ENCODE data around the gene RHOG.

The RHOG gene

DNA sequence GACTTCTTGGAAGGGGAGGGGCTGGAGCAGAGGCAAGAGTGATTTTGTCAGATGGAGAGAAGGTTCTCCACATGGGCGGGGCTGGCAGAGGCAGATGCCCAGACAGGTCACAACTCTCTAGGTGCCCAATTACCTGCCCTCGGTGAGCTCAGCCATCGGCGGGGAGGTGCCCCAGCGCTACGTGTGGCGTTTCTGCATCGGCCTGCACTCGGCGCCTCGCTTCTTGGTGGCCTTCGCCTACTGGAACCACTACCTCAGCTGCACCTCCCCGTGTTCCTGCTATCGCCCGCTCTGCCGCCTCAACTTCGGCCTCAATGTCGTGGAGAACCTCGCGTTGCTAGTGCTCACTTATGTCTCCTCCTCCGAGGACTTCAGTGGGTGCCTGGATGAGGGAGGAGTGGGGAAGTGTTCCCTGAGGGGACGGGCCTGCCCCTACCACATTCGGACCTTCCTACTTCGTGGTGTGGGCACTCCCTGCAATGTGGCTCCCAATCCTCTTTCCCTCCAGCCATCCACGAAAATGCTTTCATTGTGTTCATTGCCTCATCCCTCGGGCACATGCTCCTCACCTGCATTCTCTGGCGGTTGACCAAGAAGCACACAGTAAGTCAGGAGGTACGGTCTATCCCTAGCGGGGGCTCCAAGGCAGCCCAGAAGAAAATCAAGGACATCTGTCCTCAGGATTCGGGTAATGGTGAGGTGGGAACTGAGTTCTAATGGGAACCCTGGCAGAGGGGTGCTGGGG is 16.8 kb downstream of the RHOG start:
- Histone ChIP-seq H3K4me1 (ENCODE audit: control extremely low read depth in 1 of 4, control insufficient read depth in 4 of 4, insufficient read depth in 4 of 4, low read length in 3 of 4) (peaks cover 0 to 13% (median 6%) of the 10 kb centered on the region in 4 experiments), H3K36me3 (ENCODE audit: control insufficient read depth in 4 of 4, insufficient read depth in 4 of 4, low read length in 3 of 4) (peaks cover 11 to 55% (median 29%) of the 10 kb centered on the region in 4 experiments), H3K4me3 (ENCODE audit: control insufficient read depth in 1 of 7, extremely low read depth in 1 of 7, insufficient read depth in 4 of 7, low read depth in 2 of 7, low read length in 6 of 7) (no peak overlapping the region), H3K27ac (ENCODE audit: insufficient read depth in 1 of 2, low read depth in 1 of 2, low read length in 2 of 2, poor library complexity in 1 of 2, severe bottlenecking in 2 of 2) (no peak overlapping the region), H3K9me3 (ENCODE audit: control extremely low read depth in 1 of 5, control insufficient read depth in 4 of 5, insufficient read depth in 2 of 5, low read depth in 1 of 5, low read length in 4 of 5) (no peaks in the 10 kb centered on the region), H3K27me3 (replicated peaks in 2 of 5; ENCODE audit: control insufficient read depth in 4 of 5, insufficient read depth in 5 of 5, low read length in 4 of 5) (no peaks in the 10 kb centered on the region)
- DNase-seq, result no peak
- 98% methylated on average over 26 of the region's 30 CpGs for WGBS (ENCODE audit: insufficient coverage)
- ChIA-PET POLR2A (no interaction called here), CTCF (interaction anchor here (1.4 to 11.9 kb wide), 6 partner anchors 13 to 249 kb away, joined by 4 to 266 read pairs (median 10); partner anchors contain the start of genes PGAP2 and RHOG)

DNA sequence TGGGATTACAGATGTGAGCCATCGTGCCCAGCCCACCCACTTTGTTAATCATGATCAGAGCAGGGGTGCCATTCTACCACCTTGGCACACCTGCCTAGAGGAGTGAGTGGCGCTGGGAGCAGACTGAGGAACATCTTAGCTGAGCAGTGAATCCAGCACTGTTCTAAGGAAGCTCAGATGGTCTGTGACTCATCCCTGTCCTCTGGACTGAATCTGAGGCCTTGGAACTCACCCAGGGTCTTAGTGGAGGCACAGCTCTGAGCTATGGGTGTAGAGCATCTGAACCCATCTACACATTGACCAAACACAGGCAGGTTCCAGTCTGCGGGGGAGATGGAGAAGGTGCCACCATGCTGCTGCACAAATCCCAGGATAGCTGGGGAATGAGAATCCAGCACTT is 17.5 kb downstream of the RHOG start:
- POLR2A ChIA-PET, result no interaction called here

GRCh38 chr11:3822312-3822711 is 18.4 kb downstream of the RHOG start:
- Histone ChIP-seq H3K4me1 (ENCODE audit: control extremely low read depth in 1 of 4, control insufficient read depth in 4 of 4, insufficient read depth in 4 of 4, low read length in 3 of 4) (peaks cover 0 to 16% (median 8%) of the 10 kb centered on the region in 4 experiments), H3K27ac (ENCODE audit: insufficient read depth in 1 of 2, low read depth in 1 of 2, low read length in 2 of 2, poor library complexity in 1 of 2, severe bottlenecking in 2 of 2) (no peak overlapping the region), H3K27me3 (replicated peaks in 2 of 5; ENCODE audit: control insufficient read depth in 4 of 5, insufficient read depth in 5 of 5, low read length in 4 of 5) (no peaks in the 10 kb centered on the region), H3K9me3 (ENCODE audit: control extremely low read depth in 1 of 5, control insufficient read depth in 4 of 5, insufficient read depth in 2 of 5, low read depth in 1 of 5, low read length in 4 of 5) (no peaks in the 10 kb centered on the region), H3K36me3 (ENCODE audit: control insufficient read depth in 4 of 4, insufficient read depth in 4 of 4, low read length in 3 of 4) (peaks cover 3 to 44% (median 20%) of the 10 kb centered on the region in 4 experiments), H3K4me3 (ENCODE audit: control insufficient read depth in 1 of 7, extremely low read depth in 1 of 7, insufficient read depth in 4 of 7, low read depth in 2 of 7, low read length in 6 of 7) (no peak overlapping the region)
- WGBS (ENCODE audit: insufficient coverage), result 95% methylated on average over 6 of the region's 7 CpGs
- POLR2A ChIA-PET, result no interaction called here
- no peak for DNase-seq
- CTCF ChIA-PET, result interaction anchor here (0.6 to 11.9 kb wide), 8 partner anchors 12 to 251 kb away, joined by 3 to 266 read pairs (median 6); partner anchors contain the start of genes PGAP2 and RHOG

More for the DNA sequence above, 17.5 kb downstream of the RHOG start:
- Histone ChIP-seq H3K4me1 (ENCODE audit: control extremely low read depth in 1 of 4, control insufficient read depth in 4 of 4, insufficient read depth in 4 of 4, low read length in 3 of 4) (peaks cover 0 to 13% (median 6%) of the 10 kb centered on the region in 4 experiments), H3K4me3 (ENCODE audit: control insufficient read depth in 1 of 7, extremely low read depth in 1 of 7, insufficient read depth in 4 of 7, low read depth in 2 of 7, low read length in 6 of 7) (no peak overlapping the region), H3K27me3 (replicated peaks in 2 of 5; ENCODE audit: control insufficient read depth in 4 of 5, insufficient read depth in 5 of 5, low read length in 4 of 5) (no peaks in the 10 kb centered on the region), H3K9me3 (ENCODE audit: control extremely low read depth in 1 of 5, control insufficient read depth in 4 of 5, insufficient read depth in 2 of 5, low read depth in 1 of 5, low read length in 4 of 5) (no peaks in the 10 kb centered on the region), H3K36me3 (ENCODE audit: control insufficient read depth in 4 of 4, insufficient read depth in 4 of 4, low read length in 3 of 4) (peaks cover 11 to 51% (median 28%) of the 10 kb centered on the region in 4 experiments), H3K27ac (ENCODE audit: insufficient read depth in 1 of 2, low read depth in 1 of 2, low read length in 2 of 2, poor library complexity in 1 of 2, severe bottlenecking in 2 of 2) (no peak overlapping the region)
- WGBS (ENCODE audit: insufficient coverage), result 100% methylated on average over 2 of the region's 3 CpGs
- CTCF ChIA-PET, result interaction anchor here (0.9 to 11.9 kb wide), 8 partner anchors 13 to 250 kb away, joined by 3 to 266 read pairs (median 6); partner anchors contain the start of genes PGAP2 and RHOG
- DNase-seq, result no peak

- no peak overlapping the region for H3K27ac ChIP-seq (ENCODE audit: insufficient read depth in 1 of 2, low read depth in 1 of 2, low read length in 2 of 2, poor library complexity in 1 of 2, severe bottlenecking in 2 of 2)
- 83% methylated on average over 1 of the region's 2 CpGs for WGBS (ENCODE audit: insufficient coverage)
- DNase-seq, result no peak
- no peaks in the 10 kb centered on the region for H3K9me3 ChIP-seq (ENCODE audit: control extremely low read depth in 1 of 5, control insufficient read depth in 4 of 5, insufficient read depth in 2 of 5, low read depth in 1 of 5, low read length in 4 of 5)
- peaks cover 0 to 34% (median 12%) of the 10 kb centered on the region in 4 experiments for H3K36me3 ChIP-seq (ENCODE audit: control insufficient read depth in 4 of 4, insufficient read depth in 4 of 4, low read length in 3 of 4)
- H3K4me1 ChIP-seq (ENCODE audit: control extremely low read depth in 1 of 4, control insufficient read depth in 4 of 4, insufficient read depth in 4 of 4, low read length in 3 of 4), result peaks cover 0 to 19% (median 11%) of the 10 kb centered on the region in 4 experiments
- no peaks in the 10 kb centered on the region for H3K27me3 ChIP-seq (replicated peaks in 2 of 5; ENCODE audit: control insufficient read depth in 4 of 5, insufficient read depth in 5 of 5, low read length in 4 of 5)
- no peak overlapping the region for H3K4me3 ChIP-seq (ENCODE audit: control insufficient read depth in 1 of 7, extremely low read depth in 1 of 7, insufficient read depth in 4 of 7, low read depth in 2 of 7, low read length in 6 of 7)
- CTCF ChIA-PET, result interaction anchor here (1.2 to 11.9 kb wide), 5 partner anchors 8 to 252 kb away, joined by 3 to 266 read pairs (median 18); partner anchors contain the start of genes PGAP2 and RHOG
- POLR2A ChIA-PET, result no interaction called here
These were observed 19.8 kb downstream of the RHOG start for GRCh38 chr11:3820971-3821370.

- no peak for DNase-seq
- WGBS (ENCODE audit: insufficient coverage), result 87% methylated on average over 10 of the region's 10 CpGs
- Histone ChIP-seq H3K27ac (ENCODE audit: insufficient read depth in 1 of 2, low read depth in 1 of 2, low read length in 2 of 2, poor library complexity in 1 of 2, severe bottlenecking in 2 of 2) (no peak overlapping the region), H3K36me3 (ENCODE audit: control insufficient read depth in 4 of 4, insufficient read depth in 4 of 4, low read length in 3 of 4) (peaks cover 0 to 16% (median 4%) of the 10 kb centered on the region in 4 experiments), H3K4me1 (ENCODE audit: control extremely low read depth in 1 of 4, control insufficient read depth in 4 of 4, insufficient read depth in 4 of 4, low read length in 3 of 4) (peaks cover 0 to 10% (median 5%) of the 10 kb centered on the region in 4 experiments), H3K4me3 (ENCODE audit: control insufficient read depth in 1 of 7, extremely low read depth in 1 of 7, insufficient read depth in 4 of 7, low read depth in 2 of 7, low read length in 6 of 7) (no peak overlapping the region), H3K9me3 (ENCODE audit: control extremely low read depth in 1 of 5, control insufficient read depth in 4 of 5, insufficient read depth in 2 of 5, low read depth in 1 of 5, low read length in 4 of 5) (no peaks in the 10 kb centered on the region), H3K27me3 (replicated peaks in 2 of 5; ENCODE audit: control insufficient read depth in 4 of 5, insufficient read depth in 5 of 5, low read length in 4 of 5) (no peaks in the 10 kb centered on the region)
- CTCF ChIA-PET, result interaction anchor here (0.8 to 11.9 kb wide), 6 partner anchors 7 to 256 kb away, joined by 3 to 266 read pairs (median 8); partner anchors contain the start of genes PGAP2 and RHOG
- POLR2A ChIA-PET, result no interaction called here
These were observed 23.5 kb downstream of the RHOG start for GRCh38 chr11:3817181-3817800.

DNA sequence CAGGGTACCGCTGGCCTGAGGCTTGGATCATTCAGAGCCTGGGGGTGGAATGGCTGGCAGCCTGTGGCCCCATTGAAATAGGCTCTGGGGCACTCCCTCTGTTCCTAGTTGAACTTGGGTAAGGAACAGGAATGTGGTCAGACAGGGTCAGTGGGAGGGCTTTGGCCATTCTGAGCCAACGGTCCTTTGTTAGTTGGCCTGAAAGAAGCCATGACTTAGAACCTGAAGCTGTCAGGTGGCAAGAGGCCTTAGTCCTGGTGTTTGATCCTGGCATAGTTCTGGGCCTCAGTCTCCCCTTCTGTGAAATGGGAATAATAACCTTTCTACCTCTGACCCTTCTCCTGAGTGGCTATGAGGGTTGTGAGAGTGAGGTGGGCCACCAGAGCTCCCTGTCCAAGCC is 24.1 kb downstream of the RHOG start:
- no peak for DNase-seq
- Histone ChIP-seq H3K9me3 (ENCODE audit: control extremely low read depth in 1 of 5, control insufficient read depth in 4 of 5, insufficient read depth in 2 of 5, low read depth in 1 of 5, low read length in 4 of 5) (no peaks in the 10 kb centered on the region), H3K27ac (ENCODE audit: insufficient read depth in 1 of 2, low read depth in 1 of 2, low read length in 2 of 2, poor library complexity in 1 of 2, severe bottlenecking in 2 of 2) (no peak overlapping the region), H3K4me3 (ENCODE audit: control insufficient read depth in 1 of 7, extremely low read depth in 1 of 7, insufficient read depth in 4 of 7, low read depth in 2 of 7, low read length in 6 of 7) (no peak overlapping the region), H3K27me3 (replicated peaks in 2 of 5; ENCODE audit: control insufficient read depth in 4 of 5, insufficient read depth in 5 of 5, low read length in 4 of 5) (no peaks in the 10 kb centered on the region), H3K36me3 (ENCODE audit: control insufficient read depth in 4 of 4, insufficient read depth in 4 of 4, low read length in 3 of 4) (peaks cover 0 to 16% (median 4%) of the 10 kb centered on the region in 4 experiments), H3K4me1 (ENCODE audit: control extremely low read depth in 1 of 4, control insufficient read depth in 4 of 4, insufficient read depth in 4 of 4, low read length in 3 of 4) (peaks cover 0 to 10% (median 5%) of the 10 kb centered on the region in 4 experiments)
- POLR2A ChIA-PET, result no interaction called here
- CTCF ChIA-PET, result interaction anchor here (0.8 to 11.9 kb wide), 7 partner anchors 6 to 256 kb away, joined by 3 to 266 read pairs (median 6); partner anchors contain the start of genes PGAP2 and RHOG
- 83% methylated on average over 1 of the region's 2 CpGs for WGBS (ENCODE audit: insufficient coverage)
